GM12874 (cell line): ENCODE results near the gene RIN3.

Experiments used
- TF ChIP-seq, protein P1 (sequence below): IDR thresholded peaks from 2 replicates; pipeline ENCODE4 v1.5.1; 2011; ENCODE audit warnings: low read depth, mild to moderate bottlenecking, control low read depth, low read length, moderate library complexity; ENCODE audit not compliant: insufficient read depth

RIN3 gene

GRCh38 chr14:92475451-92476187 is 38.0 kb upstream of the RIN3 start:
- TF ChIP-seq, protein P1, sequence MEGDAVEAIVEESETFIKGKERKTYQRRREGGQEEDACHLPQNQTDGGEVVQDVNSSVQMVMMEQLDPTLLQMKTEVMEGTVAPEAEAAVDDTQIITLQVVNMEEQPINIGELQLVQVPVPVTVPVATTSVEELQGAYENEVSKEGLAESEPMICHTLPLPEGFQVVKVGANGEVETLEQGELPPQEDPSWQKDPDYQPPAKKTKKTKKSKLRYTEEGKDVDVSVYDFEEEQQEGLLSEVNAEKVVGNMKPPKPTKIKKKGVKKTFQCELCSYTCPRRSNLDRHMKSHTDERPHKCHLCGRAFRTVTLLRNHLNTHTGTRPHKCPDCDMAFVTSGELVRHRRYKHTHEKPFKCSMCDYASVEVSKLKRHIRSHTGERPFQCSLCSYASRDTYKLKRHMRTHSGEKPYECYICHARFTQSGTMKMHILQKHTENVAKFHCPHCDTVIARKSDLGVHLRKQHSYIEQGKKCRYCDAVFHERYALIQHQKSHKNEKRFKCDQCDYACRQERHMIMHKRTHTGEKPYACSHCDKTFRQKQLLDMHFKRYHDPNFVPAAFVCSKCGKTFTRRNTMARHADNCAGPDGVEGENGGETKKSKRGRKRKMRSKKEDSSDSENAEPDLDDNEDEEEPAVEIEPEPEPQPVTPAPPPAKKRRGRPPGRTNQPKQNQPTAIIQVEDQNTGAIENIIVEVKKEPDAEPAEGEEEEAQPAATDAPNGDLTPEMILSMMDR: no peak

GRCh38 chr14:92480856-92481255 is 32.7 kb upstream of the RIN3 start:
- TF ChIP-seq, protein P1: no peak

DNA sequence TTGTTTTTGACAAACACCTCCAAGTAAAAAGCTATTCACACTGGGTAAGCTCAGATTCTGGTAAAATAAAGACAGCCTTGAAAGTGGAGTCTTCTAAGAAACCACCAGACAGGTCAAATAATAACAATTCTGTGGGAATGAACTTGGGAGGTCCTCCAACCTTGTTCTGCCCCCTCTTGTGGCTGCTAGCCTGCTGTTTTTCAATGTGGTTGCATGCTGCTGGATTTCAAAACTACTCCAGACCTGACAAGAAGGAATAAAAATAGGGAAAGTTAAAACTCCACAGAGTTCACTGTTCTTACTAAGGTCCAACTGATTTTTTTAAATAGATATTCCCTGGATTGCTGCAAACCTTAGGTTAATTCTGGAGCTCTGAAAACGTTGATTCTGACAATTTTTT is 32.2 kb upstream of the RIN3 start:
- TF ChIP-seq, protein P1: no peak

DNA sequence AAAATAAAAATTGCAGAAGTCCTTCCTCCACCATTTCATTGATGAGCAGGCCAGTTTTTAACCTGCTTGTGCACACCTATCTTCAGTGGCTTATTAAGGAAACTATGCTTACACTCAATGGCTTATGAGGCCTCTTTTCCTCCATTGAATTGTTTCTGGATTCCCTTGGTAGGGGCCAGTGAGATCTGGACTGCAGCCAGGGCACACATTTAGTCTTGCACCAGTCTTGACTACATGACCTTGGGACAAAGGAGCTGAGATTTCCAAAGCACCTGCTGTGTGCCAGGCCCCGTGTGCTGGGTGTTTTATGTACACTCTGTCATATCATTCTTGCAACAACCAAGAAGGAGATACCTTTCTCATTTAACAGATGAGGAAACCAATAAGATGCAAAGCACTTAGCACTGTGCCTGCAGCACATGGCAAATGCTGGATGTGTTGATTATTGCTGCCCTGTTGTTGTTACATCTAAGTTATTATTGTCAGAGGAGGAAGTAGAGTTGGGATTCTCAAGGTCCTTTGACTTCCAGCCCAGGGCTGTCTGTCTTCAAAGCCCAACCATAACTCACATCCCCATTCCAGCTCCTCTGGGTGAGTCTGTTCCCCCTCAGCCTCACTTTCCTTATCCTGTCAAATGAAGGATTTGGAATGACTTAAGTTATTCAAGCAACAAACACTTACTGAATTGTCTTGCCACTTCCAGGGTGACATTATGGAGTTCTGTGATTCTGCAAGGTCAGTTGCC is 31.6 kb upstream of the RIN3 start:
- TF ChIP-seq, protein P1: no peak

- TF ChIP-seq, protein P1: no peak
Measured at GRCh38 chr14:92482621-92483319, 30.8 kb upstream of the RIN3 start.

DNA sequence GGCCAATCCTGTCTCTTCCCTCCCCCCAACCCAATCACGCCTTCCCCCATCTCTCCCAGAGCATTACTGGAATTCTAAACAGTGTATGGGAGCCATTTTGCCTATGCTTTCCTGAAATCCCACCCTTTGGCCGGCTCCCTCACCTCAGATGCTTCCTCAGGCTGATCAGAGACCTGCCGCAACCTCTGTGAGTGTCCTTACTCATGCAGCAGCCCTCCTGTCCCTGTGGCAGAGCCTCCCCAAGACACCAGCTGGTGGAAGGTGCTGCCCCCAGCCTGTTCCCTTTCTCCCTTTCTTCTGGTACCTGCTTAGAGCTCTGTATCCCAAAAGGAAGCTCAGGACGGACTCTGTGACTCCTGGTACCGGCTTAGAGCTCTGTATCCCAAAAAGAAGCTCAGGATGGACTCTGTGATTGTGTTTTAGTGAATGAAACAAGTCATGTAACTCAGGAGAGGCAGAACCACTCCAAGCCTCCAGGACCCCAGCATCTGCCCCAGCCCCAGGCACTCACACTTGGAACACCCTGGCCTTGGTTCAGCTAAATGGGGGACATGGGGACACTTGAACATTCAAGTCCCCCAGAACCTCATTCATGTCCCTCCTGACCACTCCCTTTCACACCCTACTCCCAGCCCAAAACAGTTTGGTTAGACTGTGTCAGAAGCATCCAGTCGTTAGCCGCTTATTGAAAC is 29.3 kb upstream of the RIN3 start:
- TF ChIP-seq, protein P1: no peak

DNA sequence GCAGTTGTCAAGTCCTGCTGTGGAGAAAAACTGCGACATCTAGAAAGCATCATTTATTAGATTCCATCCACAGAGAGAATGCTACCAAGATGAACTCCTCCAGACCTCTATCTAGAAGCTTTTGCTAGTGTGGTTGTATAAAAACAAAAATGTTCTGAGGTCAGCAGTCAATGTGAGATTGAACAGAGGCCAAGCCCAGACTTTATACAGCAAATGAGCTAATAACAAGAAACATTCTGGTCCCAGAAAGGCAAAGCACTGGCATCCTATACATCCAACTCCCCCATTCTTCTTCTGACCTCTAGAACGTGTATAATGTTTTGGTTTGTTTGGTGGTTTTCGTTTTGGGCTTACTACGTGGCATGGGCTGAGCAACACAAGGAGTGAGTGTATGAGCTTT is 26.7 kb upstream of the RIN3 start:
- TF ChIP-seq, protein P1: no peak
